HG02840 (cell line): ENCODE data around the gene SEC61G.

Experiments
- ATAC-seq: cut with Tn5 transposase; IDR thresholded peaks from one replicate; pipeline ENCODE4 v1.9.1; 2021; ENCODE audit warnings: mild to moderate bottlenecking, moderate library complexity, moderate number of reproducible peaks; ENCODE audit not compliant: unreplicated experiment, low FRiP score

Gene SEC61G

GRCh38 chr7:54769203-54769602 is 10.2 kb upstream of the SEC61G start:
- ATAC-seq = no peak

GRCh38 chr7:54764861-54765260 is 5.8 kb upstream of the SEC61G start:
- ATAC-seq = no peak

DNA sequence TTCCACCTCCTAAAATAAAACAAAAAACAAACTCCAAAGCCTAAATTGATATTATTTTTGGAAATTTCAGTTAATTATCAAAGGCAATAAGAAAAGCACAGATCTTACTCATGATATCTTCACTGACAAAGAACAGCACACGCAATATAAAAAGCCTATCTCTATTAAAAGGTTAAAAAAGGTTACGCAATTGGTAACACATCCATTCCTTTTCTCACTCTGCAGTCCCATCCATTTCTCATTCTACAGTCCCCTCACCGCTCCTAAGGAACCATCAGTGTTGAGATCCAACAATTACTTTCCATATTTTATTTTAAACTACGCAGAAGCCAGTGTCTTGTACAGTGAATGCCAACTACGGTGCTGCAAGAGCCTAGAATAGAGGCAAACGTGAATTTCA is 1.3 kb downstream of the SEC61G start:
- no peak for ATAC-seq

- ATAC-seq = no peak
Measured at GRCh38 chr7:54749200-54749599, 9.8 kb downstream of the SEC61G start.

GRCh38 chr7:54747234-54747633 is 11.8 kb downstream of the SEC61G start:
- no peak for ATAC-seq

DNA sequence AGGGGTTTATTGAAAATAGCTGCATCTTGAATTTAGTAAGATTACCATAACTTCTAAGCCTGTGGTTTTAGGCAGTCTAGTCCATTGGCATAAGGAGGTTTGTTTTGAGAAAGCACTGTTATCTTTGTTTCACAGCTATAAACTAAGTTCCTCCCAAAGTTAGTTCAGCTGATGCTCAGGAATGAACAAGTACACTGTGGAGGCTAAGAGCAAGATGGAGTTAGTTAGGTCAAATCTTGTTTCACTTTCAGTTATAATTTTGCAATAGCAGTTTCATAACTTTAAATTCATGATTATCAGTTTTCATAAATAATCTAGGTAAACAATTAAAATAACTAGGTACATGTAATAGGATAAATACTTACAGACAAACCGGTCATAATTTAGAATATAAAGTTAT is 15.4 kb downstream of the SEC61G start:
- no peak for ATAC-seq

DNA sequence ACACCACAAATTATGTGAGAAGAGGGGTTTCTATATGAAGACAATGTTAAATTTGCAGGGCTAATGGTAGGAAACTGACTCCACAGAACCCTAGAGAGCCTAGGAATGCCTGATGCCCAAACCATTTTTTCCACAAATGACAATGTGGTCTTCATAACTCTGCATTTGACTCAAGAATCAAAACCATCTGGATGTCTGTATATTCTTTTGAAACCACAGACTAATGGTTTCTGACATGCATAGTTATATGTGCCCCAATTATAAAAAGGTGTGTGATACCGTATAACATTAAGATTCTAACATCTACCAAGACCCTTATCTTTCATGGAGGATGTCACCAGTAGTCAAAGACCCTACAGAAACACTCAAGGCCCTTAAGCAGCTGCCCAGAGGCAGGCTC is 20.3 kb downstream of the SEC61G start:
- no peak for ATAC-seq

DNA sequence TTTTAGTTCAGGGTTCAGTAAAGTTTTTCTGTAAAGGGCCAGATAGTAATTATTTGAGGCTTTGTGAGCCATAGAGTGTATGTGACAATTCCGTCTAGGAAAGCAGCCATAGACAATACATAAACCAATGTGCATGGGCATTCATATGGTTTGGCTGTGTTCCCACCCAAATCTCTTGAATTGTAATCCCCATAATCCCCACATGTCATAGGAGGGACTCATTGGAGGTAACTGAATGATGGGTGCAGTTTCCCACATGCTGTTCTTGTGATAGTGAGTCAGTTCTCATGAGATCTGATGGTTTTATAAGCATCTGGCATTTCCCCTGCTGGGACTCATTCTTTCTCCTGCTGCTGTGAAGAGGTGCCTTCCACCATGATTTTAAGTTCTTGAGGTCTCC is 29.9 kb downstream of the SEC61G start:
- no peak for ATAC-seq

DNA sequence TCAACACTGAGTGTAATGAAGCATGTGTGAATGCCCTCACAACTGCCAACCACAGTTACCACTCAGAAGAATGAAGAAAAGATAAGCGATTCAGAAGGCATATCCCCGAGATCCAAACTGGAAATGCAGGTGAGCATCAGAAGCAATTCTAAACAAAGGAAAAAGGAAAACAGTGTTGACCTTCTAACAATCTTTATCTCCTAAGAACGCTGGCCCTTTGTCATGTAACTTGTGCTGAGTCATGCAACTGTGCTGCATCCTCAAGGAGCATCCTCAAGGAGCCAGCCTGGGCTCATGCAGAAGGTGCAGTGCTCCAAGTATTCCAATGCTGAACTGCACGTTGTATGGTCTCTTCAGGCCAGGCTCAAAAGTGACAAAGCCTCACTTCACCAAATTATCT is 30.6 kb downstream of the SEC61G start:
- ATAC-seq = no peak

GRCh38 chr7:54725255-54725654 is 33.8 kb downstream of the SEC61G start:
- no peak for ATAC-seq

DNA sequence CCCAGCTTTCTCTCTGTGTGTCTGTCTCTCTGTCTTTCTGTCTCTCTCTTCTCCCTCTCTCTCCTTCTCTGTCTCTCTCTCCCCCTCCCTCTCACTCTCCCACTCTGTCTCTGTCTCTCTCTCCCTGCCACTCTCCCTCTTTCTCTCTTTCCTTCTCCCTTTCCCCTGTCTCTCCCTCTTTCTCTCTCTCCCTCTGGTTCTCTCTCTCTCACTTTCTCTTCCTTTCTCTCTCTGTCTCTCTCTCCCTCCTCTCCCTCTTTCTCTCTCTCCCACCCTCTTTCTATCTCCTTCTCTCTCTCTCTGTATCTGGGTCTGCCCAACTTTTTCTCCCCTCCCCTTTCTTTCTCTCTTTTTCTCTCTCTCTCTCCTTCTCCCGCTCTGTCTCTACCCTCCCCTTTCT is 36.5 kb downstream of the SEC61G start:
- ATAC-seq = no peak

DNA sequence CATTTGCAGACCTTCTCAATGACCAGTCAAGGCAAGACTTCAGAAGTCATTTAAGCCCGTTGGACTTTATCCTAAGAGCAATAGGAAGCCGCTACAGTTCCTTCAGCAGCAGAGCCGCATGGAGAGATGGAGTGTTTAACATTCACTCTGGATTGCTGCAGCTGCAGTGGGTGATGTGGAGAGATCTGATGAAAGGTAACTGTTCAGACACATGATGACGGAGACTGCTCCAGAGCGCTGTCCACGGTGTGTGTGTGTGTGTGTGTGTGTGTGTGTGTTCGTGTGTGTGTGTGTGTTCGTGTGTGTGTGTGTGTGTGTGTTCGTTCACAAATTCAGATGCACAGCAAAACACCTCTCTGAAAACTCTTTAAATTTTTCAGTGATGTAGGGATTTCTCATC is 37.0 kb downstream of the SEC61G start:
- ATAC-seq = no peak

DNA sequence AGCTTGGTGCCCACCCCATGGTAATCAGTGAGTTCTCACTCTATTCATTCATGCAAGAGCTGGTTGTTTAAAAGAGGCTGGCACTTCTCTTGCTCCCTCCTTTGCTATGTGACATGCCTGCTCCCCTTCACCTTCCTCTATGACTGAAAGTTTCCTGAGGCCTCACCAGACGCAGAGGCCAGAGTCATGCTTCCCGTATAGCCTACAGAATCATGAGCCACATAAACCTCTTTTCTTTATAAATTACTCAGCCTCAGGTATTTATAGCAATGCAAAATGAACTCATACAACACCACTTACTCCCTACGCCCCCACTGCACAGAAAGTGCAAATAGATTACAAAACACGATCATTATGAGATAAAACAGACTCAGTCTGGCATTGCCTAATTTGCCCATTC is 39.0 kb downstream of the SEC61G start:
- no peak for ATAC-seq

GRCh38 chr7:54719425-54719824 is 39.6 kb downstream of the SEC61G start:
- no peak for ATAC-seq

DNA sequence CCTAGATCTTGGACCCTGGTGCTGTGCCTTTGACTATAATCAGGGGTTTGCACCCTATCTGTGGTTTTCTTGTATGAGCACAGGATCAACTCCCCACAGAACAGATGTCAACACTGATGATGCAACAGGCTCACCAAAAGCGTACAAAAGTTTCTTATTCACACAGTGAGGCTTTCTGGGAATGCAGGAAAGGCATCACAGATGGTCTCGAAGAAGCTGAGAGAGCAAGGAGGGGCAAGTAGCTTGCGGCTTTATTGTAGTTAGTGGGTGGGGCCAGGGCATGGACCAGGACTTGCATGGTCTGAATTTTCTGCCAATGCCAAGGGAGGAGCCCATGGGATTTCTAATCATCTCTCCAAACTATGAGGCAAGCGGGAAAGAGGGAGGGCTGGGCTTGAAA is 46.2 kb downstream of the SEC61G start:
- no peak for ATAC-seq

- ATAC-seq = no peak
Measured at GRCh38 chr7:54711900-54712595, 47.0 kb downstream of the SEC61G start.

GRCh38 chr7:54709283-54709682 is 49.7 kb downstream of the SEC61G start:
- ATAC-seq = no peak

DNA sequence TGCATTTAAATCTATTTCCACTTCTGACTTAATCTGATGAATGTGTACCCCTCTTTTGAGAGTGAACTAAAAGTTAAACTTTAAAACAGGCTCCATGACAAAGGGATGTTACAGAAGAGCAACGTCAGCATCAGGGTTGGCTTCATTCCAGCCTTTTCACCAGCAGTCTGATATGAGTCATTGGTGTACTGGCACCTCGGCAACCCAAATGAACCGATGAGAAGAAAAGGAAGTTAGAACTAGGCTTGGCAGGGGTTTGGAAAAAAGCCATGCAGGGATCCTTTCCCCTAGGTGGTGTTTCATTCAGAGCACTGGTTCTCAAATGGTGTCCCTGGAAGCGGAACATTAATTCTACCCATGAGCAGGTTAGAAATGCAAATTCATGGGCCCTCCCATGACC is 53.6 kb downstream of the SEC61G start:
- ATAC-seq = no peak

GRCh38 chr7:54704851-54705250 is 54.2 kb downstream of the SEC61G start:
- ATAC-seq = no peak
